Cardiac fibroblast (primary cell): ENCODE measurements around the gene ENC1.

Experiments
- DNase-seq, 2 donors: peaks; one replicate each; pipeline versions ENCODE4 v3.0.0 to v3.0.0-alpha.2; 2010; ENCODE audit warnings: low read depth in 2 of 2
- H3K4me3 ChIP-seq, 2 donors: replicated peaks in 1 of 2; 1 replicate in 1 of 2; 2 replicates in 1 of 2; pipeline ENCODE4 v1.5.1; 2011; ENCODE audit warnings: low read depth in 2 of 2, low read length in 2 of 2, mild to moderate bottlenecking in 2 of 2, moderate library complexity in 1 of 2
- CTCF ChIP-seq: IDR thresholded peaks from one replicate; pipeline ENCODE4 v1.5.1; 2011; ENCODE audit warnings: low read depth, mild to moderate bottlenecking, low read length, inconsistent platforms

The ENC1 gene

GRCh38 chr5:74621492-74621891 is 19.0 kb downstream of the ENC1 start:
- DNase-seq = no peak
- H3K4me3 ChIP-seq = no peak overlapping the region
- TF ChIP-seq CTCF = no peak

DNA sequence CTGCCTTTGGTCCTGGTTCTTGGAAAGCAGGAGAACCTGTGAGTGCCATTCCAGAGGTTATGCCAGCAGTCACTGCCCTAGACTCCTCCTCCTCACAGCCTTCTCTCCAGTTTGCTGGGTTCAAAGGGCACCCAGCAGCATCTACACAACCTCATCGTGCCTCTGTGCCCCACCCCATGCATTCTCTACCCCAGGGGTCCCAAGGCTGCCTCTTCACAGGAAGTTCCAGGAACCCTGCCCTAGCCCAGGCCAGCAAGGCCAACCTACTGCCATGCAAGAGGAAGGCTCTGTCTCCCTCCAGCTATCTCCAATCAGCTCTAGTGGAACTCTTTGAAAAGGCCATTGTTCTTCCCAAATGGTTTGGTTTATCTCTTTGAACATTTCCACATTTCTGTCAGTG is 21.2 kb downstream of the ENC1 start:
- no peak for DNase-seq
- no peak for TF ChIP-seq CTCF

DNA sequence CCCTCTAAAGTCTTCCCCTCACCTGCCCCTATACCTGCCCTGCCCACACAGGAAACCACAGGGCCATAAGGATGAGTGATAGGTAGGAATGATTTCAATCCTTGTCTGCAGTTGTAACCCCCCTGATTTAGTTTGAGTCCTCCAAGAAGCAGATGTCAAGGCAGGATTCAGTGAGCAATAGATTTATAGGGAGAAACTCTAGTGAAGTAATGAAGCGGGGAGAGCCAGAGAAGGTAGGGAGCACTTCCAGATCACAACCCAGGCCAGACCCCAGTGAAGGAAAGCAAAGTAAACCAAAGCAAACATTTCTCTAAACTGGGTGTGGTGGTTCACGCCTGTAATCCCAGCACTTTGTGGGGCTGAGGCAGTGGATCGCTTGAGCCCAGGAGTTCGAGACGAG is 22.4 kb downstream of the ENC1 start:
- DNase-seq = no peak
- TF ChIP-seq CTCF = no peak
- H3K4me3 ChIP-seq = no peak overlapping the region

More for the DNA sequence above, 21.2 kb downstream of the ENC1 start:
- no peak overlapping the region for H3K4me3 ChIP-seq

DNA sequence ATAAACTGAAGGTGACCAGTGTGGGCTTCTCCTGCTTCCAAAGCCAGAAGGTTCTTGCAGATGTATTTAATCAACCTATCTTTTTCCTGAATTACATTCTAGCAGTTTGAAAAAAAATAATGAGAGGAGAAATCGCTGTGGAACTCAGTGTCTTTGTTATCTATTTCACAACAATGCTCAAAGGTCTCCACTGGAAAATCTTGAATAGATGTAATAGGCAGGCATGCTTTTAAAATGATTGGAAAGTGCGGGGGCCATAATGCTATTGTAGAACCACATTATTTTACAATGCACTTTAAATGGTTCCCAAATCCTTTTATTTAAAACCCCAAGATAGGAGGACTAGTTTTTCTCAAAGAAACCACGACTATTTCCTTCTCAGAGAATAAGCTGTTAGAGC is 23.3 kb downstream of the ENC1 start:
- no peak for TF ChIP-seq CTCF
- H3K4me3 ChIP-seq = no peak overlapping the region
- DNase-seq = no peak

DNA sequence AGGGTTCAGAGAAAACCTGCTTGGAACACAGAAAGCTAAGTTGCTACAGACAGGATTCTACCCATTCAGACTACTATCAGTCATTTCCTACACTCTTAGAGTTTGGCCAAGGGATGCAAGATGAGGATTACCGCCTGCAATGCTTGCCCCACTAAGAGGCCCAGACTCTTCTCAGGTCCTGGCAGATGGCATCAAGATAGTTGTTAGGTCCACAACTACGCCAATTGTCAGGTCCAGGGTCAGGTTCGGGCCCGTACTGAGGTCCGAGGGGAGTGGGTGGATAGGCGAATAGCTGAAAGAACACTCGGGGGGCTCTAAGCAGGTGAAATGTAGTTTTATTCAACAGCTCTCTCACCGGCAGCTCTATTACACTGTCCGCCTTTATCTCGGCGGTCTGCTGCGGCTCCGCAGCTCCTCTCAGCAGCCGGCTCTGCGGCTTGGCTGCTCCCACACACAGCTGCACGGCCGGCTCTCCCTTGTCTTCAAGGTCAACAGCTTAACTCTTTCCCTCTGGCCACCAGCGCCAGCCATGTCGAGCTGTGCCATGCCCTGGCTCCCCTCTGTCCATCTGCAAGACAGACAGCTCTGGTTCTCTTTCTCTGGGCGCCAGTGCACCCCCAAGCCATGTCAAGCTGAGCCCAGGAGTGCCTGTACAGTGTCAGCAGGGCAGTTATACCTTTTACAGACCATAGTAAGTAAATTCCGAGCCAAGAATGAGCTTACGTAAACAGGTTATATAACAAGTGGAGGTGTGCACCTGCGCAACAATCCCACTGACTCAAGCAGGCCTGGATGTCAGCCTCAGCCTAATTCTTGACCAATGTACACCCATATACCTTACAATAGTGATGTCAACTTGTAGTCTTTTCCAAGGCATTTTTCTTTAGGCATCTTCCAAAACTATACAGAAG is 24.0 kb downstream of the ENC1 start:
- TF ChIP-seq CTCF = no peak
- DNase-seq = no peak
- no peak overlapping the region for H3K4me3 ChIP-seq

- no peak for DNase-seq
- no peak overlapping the region for H3K4me3 ChIP-seq
- no peak for TF ChIP-seq CTCF
Observed at GRCh38 chr5:74613283-74613682, 27.2 kb downstream of the ENC1 start.

- no peak for DNase-seq
- no peak overlapping the region for H3K4me3 ChIP-seq
- TF ChIP-seq CTCF = no peak
Observed at GRCh38 chr5:74612045-74612444, 28.5 kb downstream of the ENC1 start.
